OCI-LY3 (cell line): ENCODE measurements around the gene MYL6B.

Source experiments
- CTCF ChIP-seq: fragments of 200-600, 300-600 bp; sonication (generic); IDR thresholded peaks from 2 replicates; pipeline ENCODE4 v1.5.1; 2014; ENCODE audit warnings: antibody characterized with exemption, low read length, low read depth
- EZH2phosphoT487 ChIP-seq: fragments of 200-600 bp; shearing (Covaris generic); IDR thresholded peaks from 2 replicates; pipeline ENCODE4 v1.6.1; 2018; ENCODE audit warnings: antibody characterized with exemption, mixed run types, low read depth

- TF ChIP-seq CTCF (no peak), EZH2phosphoT487 (no peak)
Observed at GRCh38 chr12:56192582-56192981, 40.2 kb downstream of the MYL6B start.
